COLO668 (cell line): ENCODE results near the gene DIAPH2.

Experiments used
- DNase-seq: peaks from one replicate; lab custom pipeline; 2025; ENCODE audit not compliant: unreplicated experiment; lab: John Stamatoyannopoulos, UW

The DIAPH2 gene

DNA sequence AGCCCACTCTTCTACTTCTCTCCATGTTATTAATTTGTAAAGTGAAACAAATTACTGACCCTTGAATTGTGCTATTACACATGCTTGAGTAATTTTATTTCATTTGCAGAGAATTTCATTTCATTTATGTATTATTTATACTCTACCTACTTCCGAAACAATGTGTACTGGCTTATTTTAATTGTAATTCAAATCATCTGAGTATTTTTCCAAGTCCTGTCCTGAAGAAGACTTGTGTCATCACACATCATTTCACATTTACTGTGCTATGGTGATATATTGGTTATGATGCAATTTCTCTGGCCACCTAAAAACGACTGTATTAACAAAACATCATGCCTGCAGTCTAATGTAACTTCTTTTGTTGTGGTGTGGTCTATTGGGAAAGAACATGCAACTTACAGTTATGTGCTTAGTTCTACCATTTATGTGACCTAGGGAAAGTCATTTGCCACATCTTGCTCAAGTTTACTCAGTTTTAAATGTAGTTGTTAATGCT, 583.6 kb downstream of the DIAPH2 start:
- no peak for DNase-seq

- no peak for DNase-seq
Observed at GRCh38 chrX:97284531-97284930, 599.9 kb downstream of the DIAPH2 start.

DNA sequence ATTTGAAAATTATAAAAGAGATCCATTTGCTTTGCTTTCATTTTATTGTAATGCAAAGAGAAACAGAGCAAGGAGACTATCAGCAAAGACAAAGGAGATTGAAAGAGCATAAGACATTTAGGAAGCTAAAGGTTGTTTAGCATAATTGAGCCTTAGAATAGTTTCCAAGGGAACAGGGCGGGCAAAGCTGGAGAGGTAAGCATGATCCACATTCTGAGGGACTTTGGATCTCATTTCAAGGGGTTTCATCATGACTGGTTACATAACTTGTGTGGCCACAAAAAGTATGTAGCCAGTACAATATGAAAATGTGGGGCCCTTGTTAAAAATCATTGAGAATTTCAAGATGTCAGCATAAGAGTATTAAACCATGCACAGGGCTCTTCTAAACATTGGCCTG, 605.6 kb downstream of the DIAPH2 start:
- no peak for DNase-seq

DNA sequence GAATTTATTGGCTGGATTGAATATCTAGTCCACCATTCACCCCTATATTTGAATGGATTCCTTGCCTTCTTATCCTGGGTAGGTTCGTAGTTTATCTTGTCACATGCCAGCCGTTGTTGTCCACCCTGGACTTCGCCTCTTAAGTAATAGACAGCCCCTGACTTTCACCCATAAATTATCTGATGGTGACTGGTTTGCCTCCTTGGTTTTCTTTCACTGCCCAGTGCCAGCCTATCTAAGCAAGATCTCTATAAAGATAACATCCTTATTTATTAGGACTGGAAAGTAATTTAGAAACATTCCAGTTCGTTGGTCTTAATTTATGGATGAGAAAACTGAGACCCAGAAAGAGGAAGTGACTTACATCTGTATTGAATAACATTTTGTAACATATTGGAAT, 609.4 kb downstream of the DIAPH2 start:
- no peak for DNase-seq

DNA sequence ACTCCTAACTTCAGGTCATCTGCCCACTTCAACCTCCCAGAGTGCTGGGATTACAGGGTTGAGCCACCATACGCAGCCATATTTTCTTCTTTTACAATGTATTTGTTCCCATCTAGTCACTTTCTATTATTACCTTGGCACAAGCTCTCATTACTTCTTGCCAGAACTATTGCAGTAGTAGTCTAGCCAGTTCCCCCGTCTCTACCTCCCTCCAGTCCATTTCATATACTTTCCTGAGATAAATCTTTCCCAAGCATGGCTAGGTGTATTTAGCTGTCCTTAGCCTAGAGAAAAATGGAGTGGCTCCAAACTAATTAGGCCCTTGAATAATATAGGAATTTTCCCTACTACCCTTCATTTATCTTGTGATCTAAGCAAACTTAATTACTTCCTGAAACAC, 611.3 kb downstream of the DIAPH2 start:
- no peak for DNase-seq

GRCh38 chrX:97306771-97307470, 622.3 kb downstream of the DIAPH2 start:
- DNase-seq, result no peak

GRCh38 chrX:97308171-97308570, 623.5 kb downstream of the DIAPH2 start:
- DNase-seq, result no peak

- DNase-seq, result no peak
Observed at GRCh38 chrX:97309487-97310116, 625.0 kb downstream of the DIAPH2 start.

- no peak for DNase-seq
Observed at GRCh38 chrX:97310373-97310772, 625.7 kb downstream of the DIAPH2 start.

DNA sequence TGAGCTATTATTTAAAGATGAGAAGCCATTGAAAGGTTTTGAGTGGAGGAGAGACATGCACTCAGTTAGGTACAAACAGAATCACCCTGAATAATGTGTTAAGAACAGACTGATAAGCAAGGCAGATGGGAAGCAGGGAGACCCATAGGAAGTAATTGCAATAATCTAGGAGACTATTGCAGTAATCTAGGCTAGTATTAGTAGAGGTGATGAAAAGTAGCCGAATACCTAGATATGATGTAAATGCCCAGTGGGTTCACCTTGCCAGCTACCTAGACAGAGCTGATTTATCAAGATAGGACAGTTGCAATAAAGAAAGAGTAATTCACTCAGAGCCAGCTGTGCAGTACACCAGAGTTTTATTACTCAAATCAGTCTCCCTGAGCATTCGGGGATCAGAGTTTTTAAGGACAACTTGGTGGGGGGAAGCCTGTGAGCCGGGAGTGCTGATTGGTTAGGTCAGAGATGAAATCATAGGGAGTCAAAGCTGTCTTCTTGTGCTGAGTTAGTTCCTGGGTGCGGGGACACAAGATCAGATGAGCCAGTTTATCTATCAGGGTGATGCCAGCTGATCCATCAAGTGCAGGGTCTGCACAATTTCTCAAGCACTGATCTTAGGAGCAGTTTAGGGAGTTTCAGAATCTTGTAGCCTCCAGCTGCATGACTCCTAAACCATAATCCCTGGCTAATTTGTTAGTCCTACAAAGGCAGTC, 626.6 kb downstream of the DIAPH2 start:
- DNase-seq, result no peak

- DNase-seq, result no peak
Observed at GRCh38 chrX:97314345-97314744, 629.7 kb downstream of the DIAPH2 start.

- peak; percentile 2 for DNase-seq
Observed at GRCh38 chrX:97315939-97316338, 631.3 kb downstream of the DIAPH2 start.

DNA sequence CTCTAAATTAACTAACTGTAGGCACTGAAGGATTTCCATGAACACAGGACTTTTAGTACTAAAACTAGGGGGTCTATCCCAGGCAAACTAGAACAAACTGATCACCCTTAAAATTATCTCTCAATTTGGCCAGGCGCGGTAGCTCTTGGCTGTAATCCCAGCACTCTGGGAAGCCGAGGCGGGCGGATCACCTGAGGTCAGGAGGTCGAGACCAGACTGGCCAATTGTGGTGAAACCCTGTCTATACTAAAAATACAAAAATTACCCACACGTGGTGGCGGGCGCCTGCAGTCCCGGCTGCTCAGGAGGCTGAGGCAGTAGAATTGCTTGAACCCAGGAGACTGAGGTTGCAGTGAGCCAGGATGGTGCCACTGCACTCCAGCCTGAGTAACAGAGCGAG, 635.7 kb downstream of the DIAPH2 start:
- DNase-seq, result no peak

- no peak for DNase-seq
Observed at GRCh38 chrX:97322401-97322800, 637.8 kb downstream of the DIAPH2 start.

- no peak for DNase-seq
Observed at GRCh38 chrX:97326456-97326855, 641.8 kb downstream of the DIAPH2 start.

GRCh38 chrX:97328853-97329390, 644.3 kb downstream of the DIAPH2 start:
- DNase-seq, result no peak

- no peak for DNase-seq
Observed at GRCh38 chrX:97330151-97330550, 645.5 kb downstream of the DIAPH2 start.

- no peak for DNase-seq
Observed at GRCh38 chrX:97332963-97333362, 648.3 kb downstream of the DIAPH2 start.

DNA sequence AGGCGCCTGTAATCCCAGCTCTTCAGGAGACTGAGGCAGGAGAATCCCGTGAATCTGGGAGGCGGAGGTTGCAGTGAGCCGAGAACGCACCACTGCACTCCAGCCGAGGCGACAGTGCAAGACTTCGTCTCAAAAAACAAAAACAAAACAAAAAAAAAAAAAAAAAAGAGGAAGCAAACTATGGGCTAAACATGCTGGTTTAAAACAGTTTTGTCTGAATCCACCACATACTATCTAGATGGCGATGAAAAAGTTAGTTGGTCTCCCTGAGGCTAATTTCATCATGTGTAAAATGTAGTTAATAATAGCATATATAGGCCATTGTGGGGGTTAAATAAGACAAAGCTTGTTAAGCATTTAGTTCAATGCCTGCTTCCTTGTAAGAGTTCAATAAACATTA, 650.2 kb downstream of the DIAPH2 start:
- no peak for DNase-seq

- no peak for DNase-seq
Observed at GRCh38 chrX:97344724-97345123, 660.1 kb downstream of the DIAPH2 start.

DNA sequence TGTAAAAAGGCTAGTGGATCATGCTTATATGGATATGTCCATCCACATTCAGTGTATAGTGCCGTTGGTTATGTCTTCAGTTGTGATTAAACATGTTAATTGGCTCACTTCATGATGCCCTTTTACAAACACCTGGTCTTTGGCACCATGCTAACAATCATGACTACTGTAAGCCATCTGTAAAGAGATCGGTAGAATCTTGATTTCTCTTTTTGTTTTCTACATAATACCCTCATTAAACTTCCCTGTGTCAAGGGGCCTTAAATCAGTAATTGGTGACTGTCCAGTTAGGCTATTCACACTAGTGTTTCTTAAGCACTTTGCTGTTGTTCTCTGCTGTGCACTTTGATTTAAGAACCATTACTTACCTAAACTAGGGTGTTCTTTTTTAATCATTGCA, 674.3 kb downstream of the DIAPH2 start:
- DNase-seq, result no peak

DNA sequence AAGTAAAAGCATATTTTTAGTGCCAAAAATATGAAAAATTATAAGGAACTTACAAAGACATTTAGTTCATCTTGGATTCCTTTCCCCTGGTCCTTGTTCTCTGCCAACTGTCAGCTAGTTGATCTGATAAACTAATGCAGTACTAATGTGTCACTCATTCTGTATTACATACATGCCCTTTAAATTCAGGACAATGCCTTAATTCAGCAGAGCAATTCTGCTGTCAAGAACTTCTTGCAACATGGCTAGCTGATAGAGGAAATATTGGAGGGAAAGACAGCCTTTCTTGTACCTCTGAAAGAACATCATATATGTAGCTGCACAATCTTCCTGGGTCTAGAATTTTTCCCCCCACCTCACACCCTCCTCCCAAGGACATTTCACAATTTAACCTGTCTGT, 679.2 kb downstream of the DIAPH2 start:
- DNase-seq, result no peak
